ENCODE results near the gene EFNB1.
"Not testable (repeated sequence)": the region's sequence is repeated elsewhere in the genome, so short reads cannot be mapped to it uniquely, and the experiment has no call there.

Gene EFNB1

GRCh38 chrX:68828740-68829581 is at the start of gene EFNB1:
Gene EFNB1, plus strand, starts transcription at chrX:68829021. Its CDS starts 756 bp downstream, at chrX:68829777.
- DNase-seq: peak; percentile 90

- not testable (repeated sequence) for DNase-seq
Measured at GRCh38 chrX:68781295-68781694, 47.5 kb upstream of the EFNB1 start.

DNA sequence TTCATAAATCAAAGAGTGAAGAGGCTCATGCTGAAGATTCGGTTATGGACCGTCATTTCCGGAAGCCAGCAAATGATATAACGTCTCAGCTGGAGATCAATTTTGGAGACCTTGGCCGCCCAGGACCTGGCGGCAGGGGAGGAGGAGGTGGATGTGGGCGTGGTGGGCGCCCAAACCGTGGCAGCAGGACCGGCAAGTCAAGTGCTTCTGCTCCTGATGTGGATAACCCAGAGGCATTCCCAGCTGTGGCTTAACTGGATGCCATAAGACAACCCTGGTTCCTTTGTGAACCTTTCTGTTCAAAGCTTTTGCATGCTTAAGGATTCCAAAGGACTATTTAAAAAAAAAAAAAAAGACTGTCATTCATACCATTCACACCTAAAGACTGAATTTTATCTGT is 44.0 kb upstream of the EFNB1 start:
- no peak for DNase-seq

GRCh38 chrX:68786581-68786980 is 42.2 kb upstream of the EFNB1 start:
- not testable (repeated sequence) for DNase-seq

GRCh38 chrX:68789966-68790365 is 38.9 kb upstream of the EFNB1 start:
- no peak for DNase-seq

GRCh38 chrX:68792083-68792482 is 36.7 kb upstream of the EFNB1 start:
- no peak for DNase-seq

DNA sequence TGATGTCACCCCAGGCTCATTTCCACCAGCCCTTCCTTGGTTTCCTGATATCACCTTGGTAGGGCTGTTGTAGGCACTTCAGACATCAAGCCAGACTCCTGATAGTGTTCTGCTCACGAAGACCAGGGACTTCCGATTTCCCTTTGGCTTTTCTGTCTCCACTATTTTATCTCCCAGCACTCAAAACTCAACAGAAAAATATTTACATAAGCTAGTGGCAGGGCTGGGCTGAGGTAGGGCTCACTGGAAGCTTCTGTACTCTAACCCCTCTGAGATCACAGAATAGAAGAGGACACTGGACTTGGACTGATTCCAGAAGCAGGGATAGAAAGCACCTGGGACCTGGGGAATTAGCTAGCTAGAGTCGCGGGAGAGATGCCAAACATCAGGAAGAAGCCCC is 34.4 kb upstream of the EFNB1 start:
- no peak for DNase-seq

DNA sequence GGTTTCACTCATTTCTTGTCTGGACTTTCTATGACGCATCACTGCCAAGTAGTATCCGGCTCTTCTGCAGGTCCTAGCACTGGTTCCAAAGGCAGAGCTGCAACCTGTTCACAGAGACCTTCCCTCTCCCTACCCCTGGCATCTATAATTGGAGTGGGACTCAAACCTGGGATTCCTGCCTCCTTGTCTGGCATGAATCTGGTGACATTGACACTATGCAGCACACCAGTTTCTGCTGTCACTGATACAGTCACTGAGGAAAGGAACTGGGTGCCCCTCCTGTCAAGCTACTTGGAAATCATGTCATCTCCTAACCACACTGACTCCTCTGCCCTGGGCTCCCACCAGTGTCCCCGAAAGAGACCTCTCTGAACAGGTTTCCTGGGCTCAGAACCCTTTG is 33.1 kb upstream of the EFNB1 start:
- DNase-seq: no peak

DNA sequence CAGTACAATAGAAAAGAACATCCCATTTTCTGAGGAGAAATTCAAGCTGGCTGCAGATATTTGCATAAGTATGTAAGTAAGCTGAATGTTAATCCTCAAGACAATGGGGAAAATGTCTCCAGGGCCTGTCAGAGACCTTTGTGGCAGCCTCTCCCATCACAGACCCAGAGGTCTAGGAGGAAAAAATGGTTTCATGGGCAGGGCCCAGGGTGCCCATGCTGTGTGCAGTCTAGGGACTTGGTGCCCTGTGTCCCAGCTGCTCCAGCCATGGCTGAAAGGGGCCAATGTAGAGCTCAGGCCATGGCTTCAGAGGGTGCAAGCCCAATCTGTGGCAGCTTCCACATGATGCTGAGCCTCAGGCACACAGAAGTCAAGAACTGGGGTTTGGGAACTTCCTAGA is 30.4 kb upstream of the EFNB1 start:
- not testable (repeated sequence) for DNase-seq

DNA sequence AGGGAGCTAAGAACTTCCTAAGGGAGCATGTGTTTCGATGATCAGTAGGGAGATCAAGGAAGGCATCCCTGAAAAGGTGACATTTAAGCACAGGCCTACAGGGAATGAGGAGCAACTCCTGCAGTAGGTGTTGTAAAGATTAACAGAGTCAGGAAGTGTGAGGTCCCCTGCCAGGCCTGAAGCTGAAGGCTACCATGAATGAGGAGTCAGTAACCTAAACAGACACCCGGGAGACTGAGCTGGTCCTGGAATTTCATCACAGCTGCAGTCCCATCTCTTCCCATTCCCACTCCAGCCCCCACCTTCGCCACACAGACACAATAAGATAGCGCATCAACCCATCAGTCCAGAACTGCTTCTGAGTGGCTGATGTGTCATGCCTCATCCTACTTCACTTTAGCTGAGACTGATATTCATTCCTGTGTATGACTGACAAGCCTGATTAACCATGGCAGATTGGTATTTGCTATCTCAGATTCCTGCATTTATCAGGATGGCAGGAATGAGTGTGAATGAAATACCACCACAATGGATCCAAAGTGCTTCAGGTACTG is 27.0 kb upstream of the EFNB1 start:
- no peak for DNase-seq

DNA sequence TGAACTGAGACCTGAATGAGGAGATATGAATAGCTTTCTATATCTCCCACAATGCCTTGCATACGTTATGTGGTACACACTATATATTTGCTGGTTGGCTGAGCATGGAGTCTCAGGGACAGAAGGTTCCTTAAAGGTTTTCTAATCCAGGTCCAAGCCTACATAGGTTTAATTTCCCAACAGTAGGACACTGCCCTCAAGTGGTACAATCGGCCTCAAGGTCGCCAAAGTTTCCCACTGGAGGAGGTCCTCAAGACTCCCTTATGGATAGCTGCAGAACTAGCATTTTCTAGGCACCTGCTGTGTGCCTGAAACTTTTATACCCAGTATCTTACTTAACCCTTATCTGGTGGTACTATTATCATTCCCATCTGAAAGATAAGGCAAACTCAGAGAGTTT is 21.0 kb upstream of the EFNB1 start:
- peak; percentile 7 for DNase-seq

GRCh38 chrX:68808686-68809357 is 20.0 kb upstream of the EFNB1 start:
- peak; percentile 16 for DNase-seq

- DNase-seq: no peak
Measured at GRCh38 chrX:68820476-68821110, 8.2 kb upstream of the EFNB1 start.

- no peak for DNase-seq
Measured at GRCh38 chrX:68821616-68822015, 7.2 kb upstream of the EFNB1 start.

- DNase-seq: peak; percentile 18
Measured at GRCh38 chrX:68822641-68823410, 6.0 kb upstream of the EFNB1 start.

- no peak for DNase-seq
Measured at GRCh38 chrX:68823413-68824151, 5.2 kb upstream of the EFNB1 start.

- DNase-seq: no peak
Measured at GRCh38 chrX:68824152-68824433, 4.7 kb upstream of the EFNB1 start.

DNA sequence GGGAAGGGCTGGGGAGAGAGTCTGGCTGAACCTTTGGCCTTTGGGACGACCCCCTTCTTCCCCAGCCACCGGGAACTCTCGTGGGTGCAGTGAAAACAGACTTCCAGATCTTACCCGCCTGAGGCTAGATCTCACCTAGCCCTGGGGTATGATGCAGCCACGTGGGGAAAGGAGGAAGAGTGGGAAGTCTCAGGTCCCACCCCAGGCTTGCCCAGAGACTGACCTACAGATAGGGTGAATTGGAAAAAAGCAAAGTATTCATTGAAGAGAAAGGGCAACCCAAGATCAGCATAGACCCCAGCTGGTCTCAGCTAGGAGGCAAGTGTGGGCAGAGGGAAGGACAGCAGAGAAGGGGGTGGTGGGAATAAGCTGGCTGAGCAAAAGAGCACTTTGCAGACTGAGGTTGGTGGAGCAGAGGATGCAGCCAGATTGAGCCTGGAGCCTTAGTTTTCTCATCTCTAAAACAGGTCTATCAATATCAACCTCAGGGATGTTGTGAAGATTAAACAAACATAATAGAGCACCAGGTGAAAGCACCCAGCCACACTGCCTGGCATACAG is 4.2 kb upstream of the EFNB1 start:
- DNase-seq: no peak

GRCh38 chrX:68826113-68826980 is 2.5 kb upstream of the EFNB1 start:
- DNase-seq: no peak

DNA sequence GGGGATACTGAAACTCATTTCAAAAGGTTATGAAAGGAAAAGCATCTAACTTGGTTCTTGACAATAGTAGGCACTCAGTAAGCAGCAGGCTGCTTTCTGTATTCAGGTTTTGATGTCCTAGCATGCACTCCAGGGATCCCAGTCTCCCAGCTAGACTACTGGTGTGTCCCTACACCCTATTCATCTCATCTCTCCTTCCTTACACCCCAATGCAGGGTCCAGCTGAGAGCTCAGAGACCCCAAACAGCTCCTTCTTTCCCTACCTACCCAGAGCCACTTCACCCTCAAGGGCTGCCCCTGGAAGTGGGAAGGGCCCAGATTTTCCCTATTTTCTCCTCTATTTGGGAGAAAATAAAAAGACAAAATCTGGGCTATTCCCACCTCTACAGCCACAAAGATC is 1.6 kb upstream of the EFNB1 start:
- no peak for DNase-seq

Measured in MV-4-11 (cell line).